GM21423 (cell line): ENCODE results near the gene SEMA3G.

Experiments used
- ATAC-seq: cut with Tn5 transposase; IDR thresholded peaks from one replicate; pipeline ENCODE4 v1.9.1; 2021; ENCODE audit warnings: mild to moderate bottlenecking, moderate library complexity; ENCODE audit not compliant: unreplicated experiment

Gene SEMA3G

DNA sequence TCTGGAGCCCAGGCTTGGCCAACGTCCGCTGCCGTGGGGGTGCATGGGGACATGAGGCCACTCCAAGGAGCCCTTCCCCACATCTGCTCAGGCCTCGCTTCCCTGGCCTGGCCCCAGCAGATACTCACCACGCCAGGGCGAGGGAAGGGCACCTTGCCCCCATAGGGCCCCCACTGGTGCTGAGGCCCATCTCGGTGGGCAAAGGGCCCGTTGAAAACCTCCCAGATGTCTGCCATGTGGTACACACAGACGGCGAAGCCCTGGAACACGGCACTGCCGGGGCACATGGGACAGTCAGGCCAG lies 4.7 kb downstream of the SEMA3G start:
- no peak for ATAC-seq

DNA sequence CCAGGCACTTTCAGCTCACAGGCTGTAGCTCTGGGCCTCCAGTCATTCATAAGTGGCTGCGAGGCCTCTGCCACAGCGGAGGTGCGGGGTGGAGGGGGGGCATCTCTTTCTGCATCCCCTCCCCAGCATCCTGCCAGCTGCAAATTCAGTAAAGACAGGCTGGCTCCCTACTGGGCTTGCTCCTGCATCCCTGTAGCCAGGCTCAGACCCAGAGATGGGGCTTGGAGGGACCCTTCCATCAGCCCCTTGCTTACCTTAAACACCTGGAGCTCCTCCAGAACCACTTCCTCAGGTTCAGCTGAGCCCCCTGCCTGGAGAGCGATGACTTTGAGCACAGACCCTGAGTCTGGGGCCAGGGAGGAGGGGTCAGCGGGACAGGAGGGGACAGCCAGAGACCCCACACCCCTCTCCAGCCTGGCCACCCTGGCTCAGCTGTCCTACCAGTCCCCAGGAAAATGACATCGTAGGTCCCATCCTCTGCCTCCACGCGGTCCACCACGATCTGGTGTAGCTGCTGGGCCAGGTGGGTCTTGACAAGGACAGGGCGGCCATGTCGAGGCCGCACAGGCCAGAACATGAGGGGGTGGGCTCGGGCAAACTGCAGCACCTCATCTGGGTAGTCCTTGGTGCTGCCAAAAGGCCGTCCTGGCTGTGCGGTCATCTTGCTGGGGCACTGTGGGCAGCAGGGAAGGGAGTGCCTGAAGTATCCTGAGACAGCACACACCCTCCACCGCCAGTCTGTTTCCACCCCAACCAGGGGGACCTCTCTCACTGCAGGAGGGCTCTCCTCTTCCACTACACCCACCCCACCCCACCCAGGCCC lies 5.3 kb downstream of the SEMA3G start:
- ATAC-seq = no peak

DNA sequence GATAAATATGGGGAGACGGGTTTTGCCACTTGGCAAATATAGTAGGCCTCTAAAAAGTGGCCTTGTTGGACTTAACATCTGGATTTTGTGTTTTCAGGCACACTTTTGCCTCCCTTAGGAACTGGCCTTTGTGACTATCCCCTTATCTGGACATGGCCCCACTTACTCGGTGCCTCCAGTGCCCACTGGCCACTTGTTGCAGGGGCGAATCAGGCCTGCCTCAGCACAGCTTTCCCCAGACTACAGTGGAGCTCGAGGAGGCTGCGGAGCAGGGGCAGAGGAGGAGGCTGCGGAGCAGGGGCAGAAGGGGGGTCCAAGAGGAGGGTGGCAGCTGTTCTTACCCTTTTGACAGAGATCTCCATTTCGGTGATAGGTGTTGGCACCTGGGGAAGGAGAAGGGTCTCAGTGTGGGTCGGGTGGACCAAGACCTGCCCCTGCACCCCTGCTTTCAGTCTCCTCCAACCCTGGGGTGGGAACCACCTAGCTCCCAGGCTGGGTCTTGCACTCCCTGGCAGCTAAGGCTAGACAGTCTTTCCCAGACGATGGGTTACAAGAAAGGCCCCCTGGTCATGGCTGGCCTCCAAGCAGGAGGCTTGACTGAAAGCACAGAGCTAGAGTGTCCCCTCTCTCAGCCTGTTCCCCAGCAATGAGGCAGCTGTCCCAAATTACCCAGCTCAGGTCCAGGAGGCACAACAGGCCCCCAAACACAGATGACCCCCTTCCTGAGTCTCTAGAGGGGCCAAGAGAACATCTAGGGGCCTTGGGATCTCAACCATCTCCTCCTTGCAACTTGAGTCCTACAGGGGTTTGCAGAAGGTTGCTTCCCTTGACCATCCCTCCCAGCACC lies 6.1 kb downstream of the SEMA3G start:
- ATAC-seq = no peak

DNA sequence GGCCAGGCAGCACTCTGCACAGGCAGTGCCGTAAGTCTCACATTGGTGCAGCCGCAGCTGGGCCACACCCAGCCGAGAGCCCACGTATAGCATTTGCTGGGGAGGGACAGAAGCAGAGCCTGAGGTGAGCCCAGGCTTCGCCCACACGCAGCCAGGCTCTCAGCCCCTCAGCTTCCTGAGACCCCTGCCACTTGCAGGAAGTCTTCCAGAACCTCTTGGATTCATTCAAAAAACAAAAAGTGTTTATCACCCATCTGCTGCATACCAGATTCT lies 6.9 kb downstream of the SEMA3G start:
- ATAC-seq = no peak

DNA sequence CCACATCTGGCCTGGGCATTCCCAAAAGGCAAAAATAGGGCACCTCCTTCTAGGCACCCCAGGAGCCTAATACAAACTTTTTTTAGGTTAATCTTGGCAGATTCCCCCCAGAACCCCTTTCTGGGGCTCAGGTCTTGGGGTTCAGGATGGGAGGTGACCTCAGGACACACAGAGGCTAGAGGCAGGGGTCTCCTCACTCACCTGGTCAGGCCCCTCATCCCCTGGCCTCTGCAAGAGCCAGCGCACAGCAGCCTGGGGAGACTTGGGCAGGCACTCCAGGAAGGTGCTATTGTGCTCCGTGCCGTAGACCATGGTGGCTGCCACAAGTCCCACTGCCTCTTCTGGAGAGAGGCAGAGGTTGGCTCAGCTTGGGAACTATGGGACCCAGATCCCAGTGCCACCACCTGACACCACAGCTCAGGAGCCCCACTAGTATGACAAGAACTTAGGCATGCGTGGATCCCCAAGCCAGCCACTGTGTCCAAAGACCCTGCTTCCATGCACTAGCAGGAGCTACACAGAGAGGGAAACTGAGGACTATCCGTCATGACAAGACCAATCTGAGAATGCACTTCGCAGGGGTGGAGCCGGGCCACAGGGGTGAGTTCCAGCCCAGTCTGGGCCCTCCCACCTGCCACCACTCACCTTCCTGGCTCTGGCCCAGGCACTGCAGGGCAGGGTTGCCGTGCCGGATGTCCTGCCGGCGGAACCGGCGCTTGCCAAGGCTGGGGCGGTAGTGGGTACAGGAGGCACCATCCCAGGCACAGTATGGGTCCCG lies 7.4 kb downstream of the SEMA3G start:
- ATAC-seq = no peak

DNA sequence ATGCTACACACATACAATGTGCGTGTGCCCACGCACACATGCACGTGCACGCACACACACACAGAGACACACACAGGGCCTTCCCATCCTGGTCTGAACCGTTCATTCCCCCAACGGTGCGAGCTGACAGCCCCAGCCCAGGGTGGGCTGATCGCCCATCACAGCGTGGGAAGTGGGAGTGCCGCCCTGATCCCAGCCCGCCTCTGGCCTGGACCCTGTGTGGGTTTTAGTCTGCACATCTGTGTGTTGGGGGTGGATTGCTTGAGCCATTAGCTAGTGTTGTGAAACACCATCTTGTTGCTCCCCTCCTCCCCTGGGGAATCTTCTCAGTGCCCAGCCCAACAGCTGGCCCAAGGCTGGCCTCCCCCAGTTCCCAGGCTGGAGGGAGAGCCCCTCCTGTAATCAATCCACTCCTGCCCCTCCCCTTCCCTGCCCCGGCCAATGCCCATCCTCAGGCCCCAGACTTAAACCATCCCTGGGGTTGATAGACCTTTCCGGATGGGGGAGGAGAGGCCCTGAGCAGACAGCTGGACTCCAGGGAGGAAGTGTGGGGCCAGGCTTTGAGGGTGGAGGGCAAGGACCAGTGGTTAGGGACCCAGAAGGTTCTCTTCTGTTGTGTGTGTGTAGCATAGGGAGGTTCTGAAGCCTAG lies 8.3 kb downstream of the SEMA3G start:
- ATAC-seq = no peak

DNA sequence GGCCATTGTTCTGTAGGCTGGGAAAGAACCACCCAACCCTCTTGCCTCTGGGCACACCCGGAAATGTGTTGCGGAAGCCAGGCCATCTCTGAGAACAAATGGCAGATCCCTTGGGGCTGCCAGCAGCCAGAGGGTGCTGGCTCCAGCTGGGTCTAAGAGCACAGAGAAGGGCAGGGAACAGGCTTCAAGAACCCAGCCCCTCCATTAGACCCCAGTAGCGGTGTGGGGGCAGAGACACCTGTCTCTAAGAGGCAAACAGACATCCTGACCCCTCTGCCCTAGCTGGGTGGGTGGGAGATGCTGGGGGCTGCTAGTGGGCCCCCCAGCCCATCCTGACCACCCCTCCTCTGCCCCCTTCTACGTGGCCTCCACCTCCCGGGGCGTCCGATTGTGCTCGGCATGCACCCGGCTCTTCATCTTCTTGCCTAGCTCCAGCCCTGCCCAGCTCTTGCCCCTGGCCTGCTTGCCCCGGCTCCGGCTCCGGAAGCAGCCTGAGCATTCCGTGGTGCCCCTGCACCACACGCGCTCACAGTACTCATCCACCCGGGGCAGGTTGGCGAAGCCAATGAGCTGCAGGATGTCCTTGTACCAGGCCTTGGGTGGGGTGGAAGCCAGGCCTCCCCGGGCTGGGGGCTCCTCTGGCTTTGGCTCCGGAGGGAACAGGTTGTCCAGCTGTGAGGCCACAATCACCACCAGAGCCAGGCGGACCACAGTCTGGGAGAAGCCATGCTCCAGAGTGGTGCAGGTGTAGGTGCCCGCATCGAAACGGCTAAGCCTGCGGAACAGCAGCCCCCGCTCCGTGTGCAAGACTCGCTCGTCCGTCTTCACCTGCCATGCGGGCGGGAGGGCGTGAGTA lies 9.4 kb downstream of the SEMA3G start:
- no peak for ATAC-seq

DNA sequence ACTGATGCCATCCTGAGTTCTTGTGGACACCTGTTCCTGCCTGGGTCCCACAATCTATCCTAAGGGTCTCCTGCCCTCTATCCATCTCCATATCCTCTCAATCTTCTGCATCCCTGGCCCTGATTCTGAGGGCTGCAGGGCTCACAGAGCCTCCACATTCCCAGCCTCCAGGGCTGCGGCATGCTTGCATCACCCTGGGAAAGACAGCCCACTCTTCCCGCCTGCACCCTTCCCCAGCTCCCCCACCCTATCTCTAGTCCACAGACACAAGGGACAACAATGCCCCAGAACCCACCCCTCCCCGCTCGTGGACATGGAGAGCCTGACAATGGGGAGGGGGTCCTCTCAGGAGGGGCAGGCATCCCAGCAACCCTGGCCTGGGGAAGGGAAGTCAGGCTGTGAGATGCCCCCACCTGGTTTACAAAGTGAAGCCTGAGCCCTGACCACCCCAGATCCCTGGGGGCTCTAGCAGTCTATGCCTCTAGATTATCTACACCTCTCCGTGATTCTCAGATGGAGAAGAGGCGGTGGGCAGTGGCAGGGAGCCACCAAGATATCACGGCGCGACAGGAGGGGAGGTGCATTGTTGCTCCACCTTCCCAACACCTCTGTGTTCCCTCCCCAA lies 10.3 kb downstream of the SEMA3G start:
- ATAC-seq = no peak

DNA sequence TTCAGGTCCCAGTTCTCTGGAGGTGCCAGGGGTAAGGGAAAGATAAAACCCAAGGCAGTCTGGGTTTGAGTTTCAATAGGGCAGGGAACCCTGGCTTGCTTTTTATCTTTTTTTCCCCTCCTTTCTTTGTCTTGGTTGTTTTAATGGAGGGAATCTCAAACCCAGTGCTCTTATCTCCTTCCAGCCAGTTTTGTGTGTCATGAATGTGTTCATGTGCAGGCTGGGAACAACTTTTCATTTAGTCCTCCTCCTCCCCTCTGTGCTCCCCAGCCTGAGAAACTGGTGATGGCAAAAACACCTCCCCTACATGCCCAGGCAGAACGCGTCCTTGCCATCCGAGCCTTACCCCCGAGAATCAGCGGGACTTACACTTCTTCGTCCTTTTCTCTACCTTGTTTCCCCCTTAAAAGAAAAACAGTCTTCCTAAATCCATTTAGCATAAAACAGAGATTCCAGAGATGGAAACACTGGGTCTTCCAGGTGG lies 10.9 kb downstream of the SEMA3G start:
- no peak for ATAC-seq

DNA sequence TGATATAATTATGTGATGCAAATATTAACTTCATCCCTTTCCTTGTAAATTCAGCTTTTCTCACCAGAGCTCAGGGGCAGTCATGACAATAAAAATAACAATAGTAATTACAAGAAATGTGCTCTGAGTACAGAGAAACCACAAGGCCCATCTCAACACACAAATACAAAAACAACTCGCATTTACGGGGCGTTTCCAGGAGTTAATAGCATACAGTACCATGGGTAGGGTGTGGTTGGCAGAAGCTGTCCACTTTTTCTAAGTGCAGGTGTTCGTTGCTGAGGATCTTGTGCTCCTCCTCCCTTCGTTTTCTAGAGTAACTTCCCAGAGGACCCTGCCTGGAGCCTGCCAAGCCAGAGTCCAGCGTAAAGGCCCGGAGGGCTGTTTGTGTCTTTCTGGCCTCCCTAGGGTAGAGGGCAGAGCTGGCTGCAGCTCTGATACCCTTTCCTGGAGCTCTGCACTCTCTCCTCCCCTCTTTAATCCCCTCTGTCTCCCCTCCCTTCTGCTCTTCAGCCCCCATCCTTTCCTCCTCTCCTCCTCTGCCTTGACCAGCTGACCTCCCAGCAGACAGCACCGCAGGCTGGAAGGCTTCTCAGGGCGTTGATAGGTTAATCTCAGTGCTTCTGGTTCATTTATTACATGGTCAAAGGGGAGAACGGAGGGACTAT lies 11.4 kb downstream of the SEMA3G start:
- no peak for ATAC-seq

DNA sequence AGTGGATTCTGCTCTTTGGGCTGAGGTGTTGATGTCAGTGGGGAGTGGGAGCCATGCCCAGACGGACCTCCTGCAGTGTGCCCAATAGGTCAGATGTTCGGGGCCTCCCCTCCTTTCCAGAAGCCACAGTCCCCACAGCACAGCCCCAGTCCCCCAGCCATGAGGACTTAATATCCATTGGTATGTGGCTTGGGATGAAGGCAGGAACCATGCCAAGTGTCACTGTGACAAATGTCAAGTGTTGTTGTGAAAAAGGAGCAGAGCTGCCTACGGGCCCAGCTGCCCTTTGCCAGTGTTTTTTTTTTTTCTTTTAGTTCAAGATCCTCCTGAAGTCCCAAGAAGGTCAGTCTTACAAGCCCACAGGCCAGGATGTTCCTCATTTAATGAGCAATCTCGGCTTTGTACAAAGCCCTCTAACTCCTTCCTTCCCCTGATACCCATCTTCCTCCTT lies 12.2 kb downstream of the SEMA3G start:
- ATAC-seq = no peak

DNA sequence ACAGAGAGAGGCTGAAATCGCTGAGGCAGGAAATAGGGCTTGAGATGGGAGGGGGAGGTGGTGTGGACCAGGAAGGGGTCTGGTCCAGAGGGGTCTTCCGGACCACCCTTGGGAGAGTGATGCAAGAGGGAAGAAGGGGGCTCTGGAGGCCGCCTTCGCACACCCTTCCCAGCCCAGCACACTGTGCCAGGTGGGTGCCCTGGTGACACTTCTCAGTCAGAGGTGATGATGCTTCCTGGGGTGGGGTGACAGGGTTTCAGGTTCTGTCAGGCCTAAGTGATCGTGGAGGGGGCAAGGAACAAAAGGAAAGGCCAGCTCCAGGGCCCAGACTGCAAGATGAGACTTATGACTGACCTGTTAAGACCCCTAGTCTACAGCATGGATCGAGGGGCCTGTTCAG lies 12.7 kb downstream of the SEMA3G start:
- ATAC-seq = no peak

DNA sequence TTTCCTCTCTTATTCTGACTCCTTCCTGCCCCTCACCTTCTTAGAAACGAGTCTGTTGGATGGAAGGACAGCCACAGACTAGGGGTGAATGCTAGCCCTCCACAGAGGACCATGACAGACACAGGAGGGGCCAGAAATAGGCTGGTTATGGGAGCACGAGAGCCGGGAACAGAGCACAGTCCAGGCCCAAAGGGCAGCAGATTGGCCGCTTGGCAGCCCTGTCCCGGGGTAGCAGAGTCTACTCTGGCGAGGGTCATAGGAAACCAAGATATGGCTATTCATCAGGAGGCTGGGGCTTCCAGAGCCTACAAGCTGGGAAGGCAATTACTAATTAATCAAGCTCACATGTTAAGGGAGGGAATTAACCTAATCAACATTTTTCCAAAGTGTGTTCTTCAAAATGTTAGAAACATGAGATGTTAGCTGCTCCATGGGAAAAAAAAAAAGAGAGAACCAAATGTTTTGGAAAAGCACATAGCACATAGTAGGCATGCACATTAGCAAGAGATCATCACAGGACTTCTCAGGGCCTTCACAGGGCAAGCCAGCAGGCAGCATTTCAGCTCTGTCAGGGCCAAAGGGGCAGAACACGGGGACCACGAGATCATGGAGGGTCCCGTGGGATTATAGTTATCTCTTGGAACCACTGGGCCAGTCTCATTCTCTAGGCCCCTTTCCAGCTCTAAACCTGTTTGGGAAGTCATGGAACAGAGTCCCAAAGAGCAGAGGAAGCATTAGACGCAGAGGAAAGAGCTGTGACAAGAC lies 13.3 kb downstream of the SEMA3G start:
- no peak for ATAC-seq

DNA sequence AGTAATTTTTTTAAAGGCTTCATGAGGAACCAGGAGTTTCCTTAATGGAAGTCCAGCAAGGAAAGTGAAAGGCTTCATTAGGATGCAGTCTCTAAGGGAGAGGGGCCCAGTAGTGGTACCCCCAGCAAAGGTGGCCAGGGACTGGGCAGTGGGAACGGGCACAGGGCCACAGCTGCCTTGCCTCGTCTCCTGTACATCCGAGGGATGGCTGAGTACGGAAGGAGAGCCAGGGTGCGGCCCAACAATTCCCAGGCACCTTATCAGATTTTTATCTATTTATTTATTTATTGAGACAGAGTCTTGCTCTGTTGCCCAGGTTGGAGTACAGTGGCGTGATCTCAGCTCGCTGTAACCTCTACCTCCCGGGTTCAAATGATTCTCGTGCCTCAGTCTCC lies 14.5 kb downstream of the SEMA3G start:
- no peak for ATAC-seq

DNA sequence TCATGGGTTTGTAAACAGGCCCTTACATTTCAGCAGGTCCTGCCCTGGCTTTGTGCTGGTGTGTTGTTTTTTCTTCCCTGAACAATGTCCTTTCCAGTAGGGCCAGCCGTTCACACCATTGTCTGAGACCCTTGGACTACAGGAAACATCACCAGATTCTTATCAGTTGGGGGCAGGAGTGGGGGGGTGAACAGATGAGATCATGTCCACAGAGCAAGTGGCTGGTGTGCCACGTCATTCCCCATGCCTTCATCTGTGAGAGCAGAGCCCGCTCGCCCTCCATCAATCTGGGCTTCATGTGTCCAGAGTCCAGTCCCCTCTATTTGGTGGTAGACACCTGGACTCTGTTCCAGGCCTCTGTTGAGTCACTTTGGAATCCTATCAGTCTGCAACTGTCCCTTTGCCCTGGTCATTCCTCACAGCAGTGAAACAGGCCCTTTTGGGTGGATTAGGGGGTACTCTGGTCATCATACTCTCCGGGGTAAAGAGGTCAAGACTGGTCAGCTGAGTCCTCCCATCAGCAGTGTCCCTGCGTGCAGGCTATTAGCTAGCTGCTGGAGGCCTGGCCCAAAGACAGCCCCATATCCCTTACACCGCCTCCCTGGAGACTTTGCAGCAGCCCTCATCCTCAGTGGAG lies 15.0 kb downstream of the SEMA3G start:
- ATAC-seq = no peak

DNA sequence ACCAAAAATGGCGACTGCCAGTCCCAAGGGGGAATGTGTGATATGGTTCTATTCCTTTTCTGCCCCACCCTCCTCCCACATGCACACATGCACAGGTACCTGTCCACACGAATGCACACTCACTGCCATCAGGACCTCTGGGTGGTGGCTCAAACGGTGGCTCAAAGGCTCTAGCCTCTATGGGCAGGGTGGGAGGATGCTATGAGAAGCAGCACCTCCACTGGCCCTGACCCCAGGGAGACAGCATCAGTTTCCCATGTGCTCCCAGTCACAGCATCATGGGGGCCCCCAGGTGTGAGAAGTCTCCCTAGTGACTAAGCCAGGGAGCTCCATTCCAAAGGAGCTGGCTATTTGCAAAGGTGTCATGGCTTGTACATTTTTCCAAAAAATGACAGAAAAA lies 15.9 kb downstream of the SEMA3G start:
- ATAC-seq = no peak

DNA sequence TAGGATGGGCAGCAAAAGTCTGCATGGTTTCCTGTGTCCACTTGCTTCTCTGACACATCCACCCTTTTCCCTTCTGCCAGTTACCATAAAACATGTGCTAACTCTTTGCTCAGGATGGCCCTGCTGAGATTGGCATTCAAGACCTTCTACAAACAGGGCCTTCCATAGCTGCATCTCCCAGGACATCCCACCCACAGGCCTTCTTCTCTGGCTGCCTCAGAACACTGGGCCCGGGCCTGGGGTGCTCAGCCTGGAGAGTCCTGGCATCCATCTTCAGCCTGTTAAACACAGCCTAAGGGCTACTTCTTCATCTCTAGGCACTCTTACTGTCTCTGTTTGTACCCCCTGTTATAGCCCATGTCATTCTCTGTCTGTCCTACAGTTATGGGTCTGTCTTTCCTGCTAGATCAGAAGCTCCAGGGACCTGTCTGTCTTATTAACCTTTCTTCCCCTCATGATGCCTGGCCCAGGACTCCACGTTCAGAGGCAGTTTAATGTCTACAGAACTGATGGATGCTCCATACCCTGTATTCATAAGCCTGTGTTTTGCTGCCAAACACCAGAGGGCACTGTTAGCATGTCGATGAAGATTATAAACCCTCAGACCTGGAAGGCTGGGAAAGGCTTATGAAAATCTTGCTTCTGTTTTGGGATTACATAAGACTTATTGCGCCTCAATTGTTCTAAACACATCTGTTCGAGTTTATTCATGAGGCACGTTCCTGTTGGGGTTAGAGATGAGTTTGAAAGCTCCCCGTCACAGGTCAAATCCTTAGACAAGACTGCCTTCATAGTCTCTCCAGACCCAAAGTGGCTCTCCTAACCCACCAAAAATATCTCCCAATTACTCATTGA lies 16.5 kb downstream of the SEMA3G start:
- ATAC-seq = no peak
